Panc1 (cell line): ENCODE data around the gene ZNF829. TPM values are rescaled to one million over a fixed set of nuclear protein-coding genes. Genes with fewer than 3 reads are reported as not detected.

ENCODE experiments used
- ATAC-seq: fragments of 200-7000 bp; cut with Tn5 transposase; 2 replicates; pipeline ENCODE4 v1.9.1; 2020; ENCODE audit warnings: mild to moderate bottlenecking, moderate library complexity
- BruUV-seq: library from RNA; stranded (reverse); fragments of 400-500 nt; replicated peaks from 2 replicates; lab custom pipeline; 2021; lab: Mats Ljungman, UMichigan
- CTCF ChIA-PET: fragments of 300-600 bp; sonication (Branson Sonifier 250); formaldehyde crosslinking; loops from one replicate; lab custom pipeline; 2022; ENCODE audit warnings: antibody characterized with exemption; lab: Charles Lee
- POLR2A ChIA-PET: fragments of 300-600 bp; sonication (Branson Sonifier 250); formaldehyde crosslinking; loops from one replicate; lab custom pipeline; 2022; ENCODE audit warnings: antibody characterized with exemption; lab: Charles Lee
- DNase-seq: peaks from one replicate; pipeline ENCODE4 v3.0.0-alpha.2; 2010; ENCODE audit warnings: low read depth, low spot score
- H3K27ac ChIP-seq: 2 replicates; pipeline ENCODE4 v1.5.1; 2011; ENCODE audit warnings: mild to moderate bottlenecking, low read length, inconsistent platforms
- H3K27me3 ChIP-seq: fragments of 200-500 bp; sonication (Bioruptor generic); 2 replicates; pipeline ENCODE4 v1.6.0; 2014; ENCODE audit warnings: low read length, inconsistent platforms; ENCODE audit not compliant: control insufficient read depth, insufficient read depth
- H3K36me3 ChIP-seq: fragments of 200-500 bp; sonication (Bioruptor generic); 2 replicates; pipeline ENCODE4 v1.5.1; 2014; ENCODE audit warnings: inconsistent platforms, mild to moderate bottlenecking, low read length, moderate library complexity; ENCODE audit not compliant: control insufficient read depth, insufficient read depth
- H3K4me1 ChIP-seq: 2 replicates; pipeline ENCODE4 v1.5.1; 2011; ENCODE audit warnings: inconsistent platforms, mild to moderate bottlenecking, low read length, moderate library complexity; ENCODE audit not compliant: control insufficient read depth, insufficient read depth
- H3K4me3 ChIP-seq, 2 experiments: 2 replicates each; pipeline ENCODE4 v1.5.1; 2011 to 2012; ENCODE audit warnings: low read depth in 2 of 2, low read length in 2 of 2, mild to moderate bottlenecking in 2 of 2, inconsistent platforms in 1 of 2, moderate library complexity in 1 of 2
- H3K9me3 ChIP-seq: fragments of 200-500 bp; sonication (Bioruptor generic); 2 replicates; pipeline ENCODE4 v1.5.1; 2014; ENCODE audit warnings: low read depth, mild to moderate bottlenecking, inconsistent platforms, low read length, moderate library complexity; ENCODE audit not compliant: control insufficient read depth, insufficient read depth
- POLR2AphosphoS5 ChIP-seq: IDR thresholded peaks from 2 replicates; pipeline ENCODE4 v1.6.1; 2012; ENCODE audit warnings: mild to moderate bottlenecking, low read depth, low read length, moderate library complexity
- SIN3A ChIP-seq: IDR thresholded peaks from 2 replicates; pipeline ENCODE4 v1.6.1; 2012; ENCODE audit warnings: low read depth, mild to moderate bottlenecking, low read length, moderate library complexity, borderline replicate concordance; ENCODE audit not compliant: insufficient read depth
- TCF7L2 ChIP-seq: IDR thresholded peaks from 2 replicates; pipeline ENCODE4 v1.6.1; 2011; ENCODE audit warnings: mild to moderate bottlenecking, low read depth, low read length, inconsistent platforms
- in situ Hi-C: cut with HindIII; loops from 2 replicates; pipeline ENCODE4 v1.10.0; 2016; ENCODE audit warnings: low sequenced_read_pairs, low pct_unique_long_range_greater_than_20kb
- intact Hi-C: fragments of 100-400 bp; cut with micrococcal nuclease; formaldehyde crosslinking; loops from one replicate; pipeline ENCODE4 v1.10.0; 2022; ENCODE audit not compliant: unreplicated experiment
- total RNA-seq: library from RNA; stranded (reverse); gene quantifications from one replicate; pipeline ENCODE4 v1.2.1, GENCODE V29; 2021; ENCODE audit not compliant: unreplicated experiment
- TF ChIP-seq, protein P1 (sequence below): fragments of 450-650 bp; IDR thresholded peaks from 2 replicates; pipeline ENCODE4 v1.5.1; 2017; ENCODE audit warnings: mild to moderate bottlenecking
- TF ChIP-seq, protein P2 (sequence below), 2 experiments: IDR thresholded peaks; 2 replicates each; pipeline ENCODE4 v1.6.1; 2011 to 2012; ENCODE audit warnings: low read depth in 2 of 2, control low read depth in 1 of 2, low read length in 1 of 2, mild to moderate bottlenecking in 1 of 2, moderate library complexity in 1 of 2; ENCODE audit not compliant: insufficient read depth in 1 of 2

The ZNF829 gene
- total RNA-seq, 1 experiment from 2014 or later: 7.2 TPM

DNA sequence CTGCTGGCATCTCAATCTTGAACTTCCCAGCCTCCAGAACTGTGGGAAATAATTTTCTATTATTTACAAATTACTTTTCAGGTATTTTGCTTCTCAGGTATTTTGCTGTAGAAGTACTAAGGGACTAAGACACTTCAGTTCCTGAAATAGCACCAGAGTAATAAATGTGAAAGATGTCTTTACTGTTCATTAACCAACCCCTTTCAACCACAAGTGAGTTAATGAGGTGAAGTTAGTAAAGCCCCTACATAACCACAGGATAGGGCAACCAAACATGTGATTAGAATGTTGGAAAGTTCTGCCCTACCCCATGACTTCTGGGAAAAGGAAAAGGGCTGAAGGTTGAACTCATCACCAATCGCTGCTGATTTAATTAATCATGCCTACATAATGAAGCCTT lies 68.1 kb downstream of the ZNF829 start:
- TSS peak; percentile 45 for BruUV-seq
- Histone ChIP-seq H3K27me3 (no peaks in the 10 kb centered on the region), H3K4me1 (no peaks in the 10 kb centered on the region), H3K27ac (no peak overlapping the region), H3K4me3 (no peak overlapping the region), H3K36me3 (no peaks in the 10 kb centered on the region), H3K9me3 (no peaks in the 10 kb centered on the region)
- intact Hi-C loops (no loop called here), in situ Hi-C loops (no loop called here)
- ChIA-PET CTCF (no interaction called here), POLR2A (no interaction called here)
- ATAC-seq (no peak), DNase-seq (no peak)
- TF ChIP-seq, protein P1, sequence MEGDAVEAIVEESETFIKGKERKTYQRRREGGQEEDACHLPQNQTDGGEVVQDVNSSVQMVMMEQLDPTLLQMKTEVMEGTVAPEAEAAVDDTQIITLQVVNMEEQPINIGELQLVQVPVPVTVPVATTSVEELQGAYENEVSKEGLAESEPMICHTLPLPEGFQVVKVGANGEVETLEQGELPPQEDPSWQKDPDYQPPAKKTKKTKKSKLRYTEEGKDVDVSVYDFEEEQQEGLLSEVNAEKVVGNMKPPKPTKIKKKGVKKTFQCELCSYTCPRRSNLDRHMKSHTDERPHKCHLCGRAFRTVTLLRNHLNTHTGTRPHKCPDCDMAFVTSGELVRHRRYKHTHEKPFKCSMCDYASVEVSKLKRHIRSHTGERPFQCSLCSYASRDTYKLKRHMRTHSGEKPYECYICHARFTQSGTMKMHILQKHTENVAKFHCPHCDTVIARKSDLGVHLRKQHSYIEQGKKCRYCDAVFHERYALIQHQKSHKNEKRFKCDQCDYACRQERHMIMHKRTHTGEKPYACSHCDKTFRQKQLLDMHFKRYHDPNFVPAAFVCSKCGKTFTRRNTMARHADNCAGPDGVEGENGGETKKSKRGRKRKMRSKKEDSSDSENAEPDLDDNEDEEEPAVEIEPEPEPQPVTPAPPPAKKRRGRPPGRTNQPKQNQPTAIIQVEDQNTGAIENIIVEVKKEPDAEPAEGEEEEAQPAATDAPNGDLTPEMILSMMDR: no peak

DNA sequence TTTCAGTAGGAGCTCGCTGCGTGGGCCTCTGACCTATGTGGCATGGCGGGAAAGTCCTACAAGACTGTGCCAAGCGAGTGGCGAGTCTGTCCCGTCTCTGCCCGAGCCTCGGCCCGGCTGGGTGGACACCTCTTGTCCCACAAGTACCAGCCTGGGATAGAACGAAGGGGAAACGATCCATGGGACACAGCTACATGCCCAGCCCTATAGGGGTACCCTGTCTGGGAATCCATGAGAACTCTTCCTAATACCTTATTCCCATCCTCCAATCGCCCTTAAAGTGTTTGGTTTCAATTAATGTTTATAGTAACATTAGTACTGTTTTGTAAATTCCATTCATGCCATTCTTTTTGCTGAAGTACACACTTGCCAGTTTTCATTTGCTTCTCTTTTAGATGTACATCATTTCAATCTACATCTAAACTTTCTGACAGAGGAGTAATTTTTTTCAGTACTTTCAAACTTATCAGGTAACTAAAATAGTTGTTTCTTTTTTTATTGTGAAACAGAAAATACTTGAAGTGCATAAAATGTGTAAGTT lies 77.2 kb downstream of the ZNF829 start:
- no TSS peak for BruUV-seq
- DNase-seq (no peak), ATAC-seq (peak; percentile 39; the same call in 1 of the 2 replicates)
- Histone ChIP-seq H3K27me3 (no peaks in the 10 kb centered on the region), H3K9me3 (peaks cover 10% of the 10 kb centered on the region; the same call in 1 of the 2 replicates), H3K36me3 (no peaks in the 10 kb centered on the region), H3K27ac (peak overlapping the region; percentile 94), H3K4me1 (peaks cover 3% of the 10 kb centered on the region; the same call in 1 of the 2 replicates), H3K4me3 (peak overlapping the region; percentile 75 to 93)
- TF ChIP-seq, protein P2, sequence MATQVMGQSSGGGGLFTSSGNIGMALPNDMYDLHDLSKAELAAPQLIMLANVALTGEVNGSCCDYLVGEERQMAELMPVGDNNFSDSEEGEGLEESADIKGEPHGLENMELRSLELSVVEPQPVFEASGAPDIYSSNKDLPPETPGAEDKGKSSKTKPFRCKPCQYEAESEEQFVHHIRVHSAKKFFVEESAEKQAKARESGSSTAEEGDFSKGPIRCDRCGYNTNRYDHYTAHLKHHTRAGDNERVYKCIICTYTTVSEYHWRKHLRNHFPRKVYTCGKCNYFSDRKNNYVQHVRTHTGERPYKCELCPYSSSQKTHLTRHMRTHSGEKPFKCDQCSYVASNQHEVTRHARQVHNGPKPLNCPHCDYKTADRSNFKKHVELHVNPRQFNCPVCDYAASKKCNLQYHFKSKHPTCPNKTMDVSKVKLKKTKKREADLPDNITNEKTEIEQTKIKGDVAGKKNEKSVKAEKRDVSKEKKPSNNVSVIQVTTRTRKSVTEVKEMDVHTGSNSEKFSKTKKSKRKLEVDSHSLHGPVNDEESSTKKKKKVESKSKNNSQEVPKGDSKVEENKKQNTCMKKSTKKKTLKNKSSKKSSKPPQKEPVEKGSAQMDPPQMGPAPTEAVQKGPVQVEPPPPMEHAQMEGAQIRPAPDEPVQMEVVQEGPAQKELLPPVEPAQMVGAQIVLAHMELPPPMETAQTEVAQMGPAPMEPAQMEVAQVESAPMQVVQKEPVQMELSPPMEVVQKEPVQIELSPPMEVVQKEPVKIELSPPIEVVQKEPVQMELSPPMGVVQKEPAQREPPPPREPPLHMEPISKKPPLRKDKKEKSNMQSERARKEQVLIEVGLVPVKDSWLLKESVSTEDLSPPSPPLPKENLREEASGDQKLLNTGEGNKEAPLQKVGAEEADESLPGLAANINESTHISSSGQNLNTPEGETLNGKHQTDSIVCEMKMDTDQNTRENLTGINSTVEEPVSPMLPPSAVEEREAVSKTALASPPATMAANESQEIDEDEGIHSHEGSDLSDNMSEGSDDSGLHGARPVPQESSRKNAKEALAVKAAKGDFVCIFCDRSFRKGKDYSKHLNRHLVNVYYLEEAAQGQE (IDR thresholded peaks at IDR 0.05; ENCODE audit: insufficient read depth in 1 of 2, low read depth in 2 of 2, low read length in 1 of 2): no peak
- TF ChIP-seq TCF7L2 (no peak), POLR2AphosphoS5 (no peak), SIN3A (no peak)
- TF ChIP-seq, protein P1: no peak
- ChIA-PET POLR2A (interaction anchor here (0.9 kb wide), 1 partner anchor 598 kb away, joined by 3 read pairs; no protein-coding TSS in a partner anchor), CTCF (no interaction called here)
- in situ Hi-C loops (no loop called here), intact Hi-C loops (no loop called here)

Other genes starting within 250 kb of the ZNF829 start
- gene ZNF461, start 249.5 kb downstream of the ZNF829 start, total RNA-seq: 14.0 TPM
- gene ZNF567, start 228.7 kb downstream of the ZNF829 start, total RNA-seq: 11.3 TPM
- gene ZNF850, start 143.5 kb downstream of the ZNF829 start, total RNA-seq: 15.3 TPM
- 5.8 TPM for gene ZNF790, start 77.9 kb downstream of the ZNF829 start, total RNA-seq
- 3.8 TPM for gene ZNF345, start 65.4 kb downstream of the ZNF829 start, total RNA-seq
- 19.3 TPM for gene ZNF568, start within 50 bp of the ZNF829 start, total RNA-seq
- 13.7 TPM for gene ZNF420, start 162.1 kb upstream of the ZNF829 start, total RNA-seq